ENCODE data around the gene PPM1K. TPM values are rescaled to one million over a fixed set of nuclear protein-coding genes. Genes with fewer than 3 reads are reported as not detected.

PPM1K gene
- total and polyA plus RNA-seq, 9 of the 15 experiments (the other 6 are each of a cell fraction or from before 2014, with no cell fraction given): 8.2 to 18.0 (median 10.5) TPM

DNA sequence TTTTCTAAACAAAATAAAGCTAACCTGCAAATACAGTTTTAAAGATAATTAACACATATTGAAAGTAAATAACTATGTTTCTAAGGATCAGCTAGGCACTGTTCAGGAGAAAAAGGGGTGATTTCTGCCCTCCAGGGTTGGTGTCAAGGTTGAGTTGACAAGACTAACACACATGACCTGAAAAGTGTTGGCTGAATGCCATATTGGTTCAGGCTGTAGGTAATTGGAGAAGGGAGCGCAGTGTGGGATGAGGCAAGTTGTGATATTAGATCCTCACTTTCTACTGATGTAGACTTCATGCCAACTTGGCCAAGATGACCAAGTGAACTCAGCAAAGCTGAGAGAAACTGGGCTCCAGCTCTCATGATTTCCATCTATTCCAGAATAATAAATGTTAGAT is 42.2 kb downstream of the PPM1K start:
- WGBS (ENCODE audit: insufficient coverage, low coverage, missing lambda C conversion rate): 0% methylated on average over 1 of the region's 1 CpG
- H3K9ac ChIP-seq (ENCODE audit: insufficient read depth in 1 of 2, low read depth in 2 of 2, low read length in 2 of 2): no peak overlapping the region
- in situ Hi-C loops (cut with MboI): no loop called here
- H3K36me3 ChIP-seq (ENCODE audit: control insufficient read depth, insufficient read depth, low read length): no peaks in the 10 kb centered on the region
- no peak for DNase-seq (ENCODE audit: extremely low read depth in 1 of 4, low spot score in 3 of 4)
- intact Hi-C loops (cut with micrococcal nuclease): no loop called here
- no peak for FAIRE-seq
- 0 out of 5 replicates have a peak, but pooled peaks cover 0 to 4% of the 10 kb centered on the region in 2 experiments for H3K27me3 ChIP-seq (ENCODE audit: control insufficient read depth in 2 of 2, insufficient read depth in 2 of 2, low read length in 2 of 2)
- CTCF ChIA-PET (ENCODE audit: low intra/inter-chr PET ratio): no interaction called here
- H3K79me2 ChIP-seq (ENCODE audit: control insufficient read depth, insufficient read depth, low read length): no peaks in the 10 kb centered on the region
- H3K9me1 ChIP-seq (ENCODE audit: control insufficient read depth, insufficient read depth, low read length): no peaks in the 10 kb centered on the region
- no peaks in the 10 kb centered on the region for H3K9me3 ChIP-seq (replicated peaks; ENCODE audit: control insufficient read depth, insufficient read depth, low read depth, low read length)
- no TSS peak for BruUV-seq (replicated peaks)
- H2AFZ ChIP-seq (ENCODE audit: low read depth, low read length): no peak overlapping the region
- H3K27ac ChIP-seq (ENCODE audit: extremely low read depth, low read depth, low read length): no peak overlapping the region
- no peak for ATAC-seq
- no peaks in the 10 kb centered on the region for H4K20me1 ChIP-seq (replicated peaks; ENCODE audit: control insufficient read depth, insufficient read depth, low read length)
- no peak overlapping the region for H3K4me2 ChIP-seq (ENCODE audit: insufficient read depth, low read length)
- H3K4me3 ChIP-seq: no peak overlapping the region
- peaks cover 0 to 14% of the 10 kb centered on the region in 2 experiments; a peak in 2 of 5 replicates for H3K4me1 ChIP-seq (replicated peaks in 1 of 2; ENCODE audit: control insufficient read depth in 2 of 2, insufficient read depth in 2 of 2, low read length in 2 of 2)
- POLR2A ChIA-PET: no interaction called here
- no peak for TF ChIP-seq DEAF1 (CRISPR knock-in tag; IDR thresholded peaks at IDR 0.05)
- TF ChIP-seq HDAC8 (tag; IDR thresholded peaks at IDR 0.05): no peak
- TF ChIP-seq, protein P1, sequence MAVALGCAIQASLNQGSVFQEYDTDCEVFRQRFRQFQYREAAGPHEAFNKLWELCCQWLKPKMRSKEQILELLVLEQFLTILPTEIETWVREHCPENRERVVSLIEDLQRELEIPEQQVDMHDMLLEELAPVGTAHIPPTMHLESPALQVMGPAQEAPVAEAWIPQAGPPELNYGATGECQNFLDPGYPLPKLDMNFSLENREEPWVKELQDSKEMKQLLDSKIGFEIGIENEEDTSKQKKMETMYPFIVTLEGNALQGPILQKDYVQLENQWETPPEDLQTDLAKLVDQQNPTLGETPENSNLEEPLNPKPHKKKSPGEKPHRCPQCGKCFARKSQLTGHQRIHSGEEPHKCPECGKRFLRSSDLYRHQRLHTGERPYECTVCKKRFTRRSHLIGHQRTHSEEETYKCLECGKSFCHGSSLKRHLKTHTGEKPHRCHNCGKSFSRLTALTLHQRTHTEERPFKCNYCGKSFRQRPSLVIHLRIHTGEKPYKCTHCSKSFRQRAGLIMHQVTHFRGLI (CRISPR knock-in tag; IDR thresholded peaks at IDR 0.05): no peak
- peak; percentile 22; the same call in 1 of the 2 replicates for TF ChIP-seq NFIC (IDR thresholded peaks at IDR 0.05)
- no peak for TF ChIP-seq SMAD3 (CRISPR knock-in tag; conservative IDR thresholded peaks at IDR 0.05)
- TF ChIP-seq, protein P2, sequence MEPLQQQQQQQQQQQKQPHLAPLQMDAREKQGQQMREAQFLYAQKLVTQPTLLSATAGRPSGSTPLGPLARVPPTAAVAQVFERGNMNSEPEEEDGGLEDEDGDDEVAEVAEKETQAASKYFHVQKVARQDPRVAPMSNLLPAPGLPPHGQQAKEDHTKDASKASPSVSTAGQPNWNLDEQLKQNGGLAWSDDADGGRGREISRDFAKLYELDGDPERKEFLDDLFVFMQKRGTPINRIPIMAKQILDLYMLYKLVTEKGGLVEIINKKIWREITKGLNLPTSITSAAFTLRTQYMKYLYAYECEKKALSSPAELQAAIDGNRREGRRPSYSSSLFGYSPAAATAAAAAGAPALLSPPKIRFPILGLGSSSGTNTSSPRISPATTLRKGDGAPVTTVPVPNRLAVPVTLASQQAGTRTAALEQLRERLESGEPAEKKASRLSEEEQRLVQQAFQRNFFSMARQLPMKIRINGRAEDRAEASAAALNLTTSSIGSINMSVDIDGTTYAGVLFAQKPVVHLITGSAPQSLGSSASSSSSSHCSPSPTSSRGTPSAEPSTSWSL (CRISPR knock-in tag; IDR thresholded peaks at IDR 0.05; ENCODE audit: borderline replicate concordance): no peak
- TF ChIP-seq ZNF133 (CRISPR knock-in tag; IDR thresholded peaks at IDR 0.05): no peak
